HPDE6-E6E7 (cell line): ENCODE results near the gene HOXB5.
A peak's percentile ranks its signal among the peaks of the same experiment; 100 is the strongest.

Experiments
- DNase-seq: peaks from one replicate; pipeline ENCODE4 v3.0.0; 2011; ENCODE audit warnings: missing footprints; ENCODE audit errors: extremely low spot score

The HOXB5 gene

GRCh38 chr17:48603959-48604769 lies 10.6 kb upstream of the HOXB5 start:
- no peak for DNase-seq

DNA sequence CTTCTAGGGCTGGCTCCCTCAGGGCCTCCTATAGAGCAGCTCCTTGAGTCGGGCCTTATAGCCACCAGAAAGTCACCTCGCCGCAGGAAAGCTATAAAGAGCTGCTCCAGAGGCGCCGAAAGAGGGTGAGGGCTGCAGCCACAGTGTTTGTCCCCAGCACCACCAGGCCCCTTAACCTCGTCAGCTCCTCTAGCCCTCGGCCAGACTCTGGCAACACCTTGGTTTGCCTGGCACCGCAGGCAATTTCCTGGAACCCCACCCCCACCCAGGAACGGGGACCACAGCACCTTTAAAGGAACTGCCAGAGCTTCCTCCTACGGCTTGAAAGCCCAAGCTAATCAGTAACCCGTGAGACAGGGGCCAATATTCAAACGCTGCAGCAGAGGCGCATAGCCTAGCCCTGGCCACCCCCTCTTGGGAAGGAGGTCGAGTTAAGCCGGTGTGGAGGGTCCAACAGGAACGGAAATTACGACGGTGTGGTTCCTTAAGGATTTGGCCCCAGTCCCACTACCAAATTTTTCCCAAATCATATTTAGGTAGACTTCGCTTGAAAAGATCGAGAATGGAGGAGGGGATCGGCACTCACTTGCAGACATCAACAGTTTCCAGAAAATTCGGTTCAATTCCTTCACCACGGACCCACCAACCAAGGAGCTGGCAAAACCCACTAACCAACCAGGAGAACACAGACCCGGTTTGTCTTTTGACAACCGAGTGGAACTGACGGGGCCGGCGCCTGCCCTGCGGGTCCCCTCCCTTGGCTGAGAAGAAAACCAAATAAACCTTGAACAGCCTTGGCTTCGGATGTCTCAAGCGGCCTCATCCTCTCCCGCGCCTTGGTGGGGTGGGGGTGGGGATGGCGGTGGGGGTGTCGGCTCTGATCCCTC lies 8.2 kb upstream of the HOXB5 start:
- DNase-seq, result no peak

DNA sequence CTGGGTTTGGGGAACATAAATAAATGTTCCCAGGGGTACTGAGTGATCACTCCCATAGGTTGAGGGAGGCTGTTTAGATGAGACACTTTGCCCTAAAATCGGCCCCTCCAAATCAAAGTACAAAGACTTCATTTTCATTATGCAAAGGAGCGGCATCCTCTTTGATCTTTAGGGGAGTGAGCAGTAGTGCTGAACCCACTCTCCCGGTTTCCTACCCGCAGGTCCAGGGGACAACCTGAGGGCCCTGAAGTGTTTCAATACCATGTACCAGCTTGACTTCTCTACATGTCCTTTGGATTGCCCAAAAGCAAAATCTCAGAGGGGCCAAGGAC lies 7.6 kb upstream of the HOXB5 start:
- DNase-seq, result no peak

- DNase-seq, result no peak
Measured at GRCh38 chr17:48600244-48601098, 6.9 kb upstream of the HOXB5 start.

DNA sequence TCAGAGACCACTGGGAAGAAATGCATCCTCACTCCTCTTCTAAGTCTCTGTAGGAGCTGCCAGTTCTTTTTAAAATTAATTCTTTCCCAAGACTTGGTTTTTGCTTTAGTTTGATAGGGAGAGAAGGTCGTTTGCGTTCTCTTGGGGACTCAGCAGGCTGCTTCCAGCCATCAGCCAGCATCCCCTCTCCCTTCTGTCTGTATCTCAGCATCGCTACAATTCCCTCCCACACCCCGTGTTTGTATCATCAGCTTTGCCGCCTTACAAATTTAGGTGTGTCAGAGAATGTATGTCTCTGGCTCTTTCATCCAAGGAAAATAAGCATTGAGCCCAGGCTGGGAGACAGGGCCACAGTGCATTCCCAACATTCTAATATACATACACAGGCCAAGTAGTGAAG lies 5.8 kb upstream of the HOXB5 start:
- DNase-seq, result no peak

DNA sequence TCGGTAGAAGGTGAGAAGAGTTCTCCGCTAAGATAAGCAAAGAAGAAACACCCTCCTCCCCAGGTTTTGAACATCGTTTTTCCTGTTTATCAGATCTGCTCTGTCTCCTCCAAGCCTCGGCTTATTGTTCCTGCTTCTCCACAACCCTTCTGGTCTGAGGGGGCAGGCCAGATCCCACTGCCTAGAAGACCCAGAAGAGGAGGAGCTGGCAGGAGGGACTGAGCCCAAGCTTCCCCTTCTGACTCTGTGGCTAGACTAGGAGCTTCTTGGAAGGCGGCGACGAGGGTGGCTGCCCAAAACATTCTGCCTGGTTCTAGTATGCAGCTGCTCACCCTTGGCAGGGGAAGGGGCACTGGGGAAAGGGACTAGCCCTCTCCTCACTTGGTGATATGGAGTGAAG lies 5.2 kb upstream of the HOXB5 start:
- DNase-seq, result no peak

GRCh38 chr17:48597778-48598631 lies 4.4 kb upstream of the HOXB5 start:
- no peak for DNase-seq

DNA sequence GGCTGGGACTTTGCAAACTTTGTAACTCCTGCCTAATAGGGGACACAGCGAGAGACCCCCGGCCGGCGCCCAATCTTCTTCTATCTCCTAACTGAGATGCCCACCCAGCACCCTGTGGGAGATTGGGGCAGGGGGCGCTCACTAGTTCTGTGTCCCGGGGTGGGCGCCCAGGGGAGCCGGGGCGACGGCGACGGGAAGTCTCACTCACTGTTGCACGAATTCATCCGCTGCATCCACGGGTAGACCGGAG lies 3.9 kb upstream of the HOXB5 start:
- DNase-seq, result no peak

DNA sequence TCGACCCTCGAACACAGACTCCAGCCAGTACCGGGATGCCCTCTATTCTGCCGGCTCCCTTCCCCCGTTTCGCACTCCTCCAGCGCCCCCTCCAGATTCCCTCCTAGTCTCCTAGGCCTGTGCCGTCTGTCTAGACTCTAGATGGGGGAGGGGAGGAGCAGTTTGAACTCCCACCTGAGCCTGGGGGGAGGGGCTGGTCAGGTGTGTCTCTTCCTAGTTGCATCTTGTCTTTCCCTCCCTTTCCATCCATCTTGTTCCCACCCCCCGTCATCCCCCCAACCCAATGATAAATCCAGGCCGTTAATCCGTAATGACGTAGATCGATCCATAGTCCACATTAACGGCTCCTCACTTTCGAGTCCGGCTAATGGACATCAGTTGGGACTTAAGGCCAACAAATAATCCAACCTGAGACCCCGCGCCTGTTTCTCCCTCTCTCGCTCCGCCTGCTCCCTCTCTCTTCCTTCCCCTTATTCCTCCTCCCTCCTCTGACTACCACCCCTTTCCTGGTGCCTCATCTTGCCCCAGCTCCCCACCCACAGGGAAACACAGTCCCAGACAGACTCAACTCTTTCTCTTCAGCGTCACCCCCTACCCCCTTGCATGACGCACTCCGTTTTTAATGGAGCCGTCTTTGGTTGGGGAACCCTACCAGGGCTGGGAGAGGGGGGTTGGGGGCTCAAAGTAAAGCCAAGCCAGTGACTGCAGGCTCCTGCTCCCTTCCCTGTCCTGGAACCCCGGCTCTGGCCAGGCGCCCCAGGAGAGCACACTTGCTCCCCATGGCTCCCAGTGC lies 3.4 kb upstream of the HOXB5 start:
- no peak for DNase-seq

DNA sequence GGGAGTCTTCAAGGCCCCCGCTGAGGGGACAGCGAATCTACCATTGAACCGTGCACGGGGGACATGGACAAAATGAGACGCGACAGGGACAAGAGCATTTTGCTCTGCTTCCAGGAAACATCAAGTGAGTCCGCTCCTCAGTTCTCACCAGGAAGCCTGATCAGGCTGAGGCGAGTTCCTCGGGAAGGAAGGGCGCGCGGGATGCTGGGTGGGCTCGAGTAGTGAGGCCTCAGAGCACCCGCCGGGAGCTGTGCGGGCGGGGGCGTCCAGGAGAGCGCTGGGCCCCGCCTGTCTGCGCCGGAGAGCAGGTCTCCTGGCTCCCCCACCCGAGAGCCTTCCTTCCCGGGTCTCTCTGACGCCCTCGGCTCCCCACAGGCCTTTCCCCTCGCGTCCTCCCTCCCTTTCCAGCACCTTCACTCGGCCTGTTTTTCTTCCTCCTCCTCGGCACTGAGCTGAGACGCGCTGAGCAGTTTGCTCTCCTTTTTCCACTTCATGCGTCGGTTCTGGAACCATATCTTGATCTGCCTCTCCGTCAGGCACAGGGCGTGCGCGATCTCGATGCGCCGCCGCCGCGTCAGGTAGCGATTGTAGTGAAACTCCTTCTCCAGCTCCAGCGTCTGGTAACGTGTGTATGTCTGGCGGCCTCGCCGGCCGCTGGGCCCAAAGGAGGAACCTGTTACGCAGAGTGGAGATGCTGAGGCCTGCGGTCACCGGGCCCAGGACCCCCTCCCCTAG lies 2.6 kb upstream of the HOXB5 start:
- no peak for DNase-seq

DNA sequence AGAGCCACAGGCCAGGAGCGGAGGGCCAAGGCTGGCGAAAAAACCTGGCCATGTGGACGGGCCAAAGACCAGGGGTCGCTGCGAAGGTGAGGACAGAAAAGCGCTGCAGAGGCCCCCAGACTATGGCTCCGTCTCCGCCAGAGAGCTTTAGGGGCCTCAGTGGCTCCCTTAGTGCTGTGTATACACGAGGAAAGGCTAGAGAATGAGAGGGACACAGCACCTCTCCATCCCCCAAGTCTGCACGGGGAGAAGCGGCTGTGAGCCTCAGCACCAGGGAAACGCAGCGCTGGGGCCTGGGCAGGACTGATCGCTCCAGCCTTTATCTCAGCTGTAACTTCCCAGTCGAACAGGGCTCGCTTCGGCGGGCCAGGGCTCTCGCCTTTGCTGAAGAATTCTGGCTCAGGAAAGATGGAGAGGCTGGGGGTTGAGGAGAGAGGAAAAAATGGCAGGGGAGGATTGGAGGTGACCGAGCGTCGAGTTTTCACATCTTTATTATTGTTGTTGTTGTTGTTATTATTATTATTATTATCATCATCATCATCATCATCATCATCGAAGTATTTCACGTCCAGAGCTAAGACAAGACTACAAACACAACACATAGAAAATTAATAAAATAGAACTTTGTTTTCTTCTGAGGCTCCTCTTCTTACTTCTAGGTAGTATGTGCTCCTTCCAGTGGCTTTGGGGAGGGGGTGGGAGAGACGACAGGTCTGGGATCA lies 1.9 kb upstream of the HOXB5 start:
- no peak for DNase-seq

DNA sequence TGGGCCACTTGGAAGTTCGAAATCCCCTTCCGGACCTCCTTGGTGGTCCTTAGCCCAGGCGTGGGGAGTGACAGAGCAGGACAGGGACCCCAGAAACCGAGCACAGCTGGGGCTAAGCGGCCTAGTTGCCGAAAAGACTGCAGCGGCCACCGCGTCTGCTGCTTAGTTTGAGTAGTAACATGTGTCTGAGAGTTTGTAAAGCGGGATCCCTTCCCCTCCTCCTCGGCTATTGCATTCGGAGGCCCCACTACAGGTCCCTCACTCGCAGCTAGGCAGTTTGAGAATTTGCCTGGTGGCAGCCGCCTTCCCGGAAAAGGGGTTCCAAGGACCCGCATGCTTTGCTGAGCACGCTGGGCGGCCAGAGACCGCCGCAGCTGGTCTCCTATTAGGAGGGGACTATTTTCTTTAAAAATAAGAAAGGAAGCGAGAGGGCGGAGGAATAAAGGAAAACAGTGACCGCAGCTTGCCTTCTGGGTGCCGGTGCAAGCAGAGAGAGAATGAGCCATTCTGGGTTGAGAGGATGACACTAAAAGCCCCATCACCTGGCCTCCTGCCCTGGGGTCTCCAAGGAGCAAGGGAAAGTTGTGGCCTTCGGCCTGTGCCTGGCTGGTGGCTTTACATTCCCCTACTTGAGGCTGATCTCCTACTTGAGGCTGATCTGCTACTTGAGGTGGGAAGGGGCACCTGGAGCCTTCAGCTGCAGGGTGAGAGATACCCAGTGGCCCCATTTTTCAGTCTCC lies 1.1 kb upstream of the HOXB5 start:
- no peak for DNase-seq

DNA sequence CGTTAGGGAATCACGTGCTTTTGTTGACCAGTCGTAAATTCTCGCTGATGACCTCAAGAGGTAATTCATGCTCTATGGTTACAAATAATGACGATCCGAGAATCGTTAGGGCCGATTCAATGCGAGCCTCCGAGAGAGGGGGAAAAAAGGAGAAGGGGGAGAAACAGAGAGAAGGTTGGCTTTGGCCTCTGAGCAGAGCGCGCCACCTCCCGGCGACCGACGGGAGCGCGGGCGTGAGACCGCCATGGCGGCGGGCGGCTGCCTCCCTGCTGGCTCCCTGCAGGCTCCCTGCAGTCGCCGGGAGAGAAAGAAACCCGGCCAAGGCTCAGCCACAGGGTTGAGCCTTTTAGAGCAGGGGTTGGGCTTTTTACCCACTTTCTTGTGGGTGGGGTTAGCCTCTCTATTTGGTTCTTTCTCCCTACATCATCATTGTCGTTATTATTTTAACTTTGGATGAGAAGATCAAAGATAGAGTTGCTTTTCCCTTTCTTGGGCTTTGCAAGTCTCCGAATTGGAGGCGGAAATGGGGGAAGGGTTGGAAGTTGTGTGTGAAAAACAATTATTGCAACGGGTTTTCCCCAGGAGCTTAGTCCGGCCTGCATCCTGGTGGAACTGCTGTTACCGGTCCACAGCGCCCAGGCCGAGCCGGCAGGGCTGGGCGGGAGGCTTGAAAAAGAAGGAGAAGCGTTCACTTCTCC lies 410 bp upstream of the HOXB5 start:
- DNase-seq, result peak; percentile 80

- DNase-seq, result no peak
Measured at GRCh38 chr17:48592577-48592976, 1.0 kb downstream of the HOXB5 start.

- no peak for DNase-seq
Measured at GRCh38 chr17:48592057-48592514, 1.5 kb downstream of the HOXB5 start.

DNA sequence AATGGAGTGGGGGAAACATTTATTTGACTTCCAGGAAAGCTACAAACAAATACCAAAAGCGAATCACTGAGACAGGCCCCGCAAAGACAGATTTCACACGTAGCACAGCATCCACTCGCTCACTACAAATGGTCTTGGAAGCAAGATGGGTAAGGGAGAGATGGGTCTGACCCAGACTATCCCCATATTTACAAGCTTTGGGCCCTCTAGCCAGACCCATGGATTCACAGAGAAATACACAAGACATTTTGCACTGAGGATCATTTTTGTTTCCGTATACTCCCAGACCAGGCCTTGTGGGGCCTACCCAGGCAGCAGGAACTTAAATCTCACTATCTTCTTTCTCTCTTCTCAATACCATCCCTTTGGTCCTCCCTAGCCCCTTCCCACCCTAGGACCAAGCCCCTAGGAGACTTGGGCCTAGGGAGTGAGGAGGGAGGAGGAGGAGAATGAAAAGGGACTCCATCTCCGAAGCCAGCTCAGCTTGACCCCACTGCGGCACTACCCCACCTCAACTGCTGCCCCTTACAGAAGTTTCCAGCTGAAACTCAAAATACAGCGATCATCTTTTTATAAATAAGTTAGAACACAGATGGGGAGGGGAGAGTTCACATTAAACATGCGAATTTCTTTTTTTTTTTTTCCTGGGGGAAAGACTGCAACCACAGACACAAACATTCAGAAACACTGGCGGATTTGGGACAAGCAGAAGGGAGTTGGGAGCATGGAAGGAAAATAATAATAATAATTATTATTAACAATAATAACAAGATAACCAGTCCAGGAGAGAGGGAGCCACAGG lies 2.1 kb downstream of the HOXB5 start:
- no peak for DNase-seq

DNA sequence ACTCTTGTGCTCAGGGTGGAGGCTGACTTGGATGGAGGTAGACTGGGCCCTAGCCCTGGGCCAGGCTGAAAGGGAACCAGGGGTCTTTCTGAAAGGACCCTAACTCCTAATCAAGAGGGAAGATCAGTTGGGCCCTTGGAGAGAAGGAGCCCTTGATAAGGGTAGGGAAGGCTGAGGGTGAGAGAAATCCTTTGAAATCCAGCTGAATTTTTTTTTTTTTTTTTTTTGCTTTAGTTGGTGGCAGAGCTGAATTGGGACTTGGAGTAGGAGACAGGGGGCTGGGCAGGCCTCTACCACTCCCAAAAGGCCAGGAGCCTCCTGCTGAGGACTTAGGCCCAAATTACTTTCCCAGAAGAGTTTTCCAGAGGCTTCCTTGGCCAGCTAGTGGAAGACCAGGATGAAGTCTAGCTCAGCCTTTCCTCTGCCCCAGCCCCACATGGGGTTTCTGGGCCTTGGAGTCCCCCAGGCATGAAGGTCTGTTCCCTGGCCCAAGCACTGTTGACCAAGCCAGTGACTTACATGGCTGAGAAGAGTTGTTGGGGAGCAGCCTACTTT lies 2.9 kb downstream of the HOXB5 start:
- DNase-seq, result no peak
